GM23338 (cell line): ENCODE results near the gene SLC45A2. TPM values are rescaled to one million over a fixed set of nuclear protein-coding genes. Genes with fewer than 3 reads are reported as not detected.

ENCODE experiments used
- ATAC-seq: fragments of 200-7000 bp; cut with Tn5 transposase; 3 replicates; pipeline ENCODE4 v1.9.1; 2020
- DNase-seq: peaks from one replicate; pipeline ENCODE4 v3.0.0-alpha.2; 2015; ENCODE audit warnings: low spot score
- H2AFZ ChIP-seq: fragments of 200-600 bp; sonication (generic); 2 replicates; pipeline ENCODE4 v1.8.0; 2016; ENCODE audit warnings: antibody characterized with exemption, mild to moderate bottlenecking, moderate library complexity
- H3F3A ChIP-seq: fragments of 200-600 bp; sonication (generic); replicated peaks from 2 replicates; pipeline ENCODE4 v1.8.0; 2017; ENCODE audit warnings: antibody characterized with exemption, mixed run types, low read depth
- H3K27ac ChIP-seq: fragments of 200-600 bp; sonication (generic); 2 replicates; pipeline ENCODE4 v1.6.1; 2016; ENCODE audit warnings: low read depth
- H3K27me3 ChIP-seq: fragments of 200-600 bp; sonication (generic); 2 replicates; pipeline ENCODE4 v1.8.0; 2016; ENCODE audit warnings: mild to moderate bottlenecking, mixed run types, moderate library complexity; ENCODE audit not compliant: insufficient read depth
- H3K36me3 ChIP-seq: fragments of 200-600 bp; sonication (generic); 2 replicates; pipeline ENCODE4 v1.8.0; 2016; ENCODE audit warnings: mild to moderate bottlenecking; ENCODE audit not compliant: insufficient read depth
- H3K4me1 ChIP-seq: fragments of 200-600 bp; sonication (generic); 2 replicates; pipeline ENCODE4 v1.8.0; 2016; ENCODE audit warnings: mild to moderate bottlenecking, moderate library complexity; ENCODE audit not compliant: insufficient read depth
- H3K4me2 ChIP-seq: fragments of 200-600 bp; sonication (generic); 2 replicates; pipeline ENCODE4 v1.7.1; 2017; ENCODE audit warnings: mixed run types
- H3K4me3 ChIP-seq: fragments of 200-600 bp; sonication (generic); 2 replicates; pipeline ENCODE4 v1.6.1; 2016; ENCODE audit warnings: mixed run types
- H3K79me2 ChIP-seq: fragments of 200-600 bp; sonication (generic); replicated peaks from 2 replicates; pipeline ENCODE4 v1.8.0; 2017; ENCODE audit warnings: mild to moderate bottlenecking; ENCODE audit not compliant: insufficient read depth
- H3K9me2 ChIP-seq: fragments of 200-600 bp; sonication (generic); 2 replicates; pipeline ENCODE4 v1.8.0; 2017; ENCODE audit not compliant: insufficient read depth
- H4K20me1 ChIP-seq: fragments of 200-600 bp; sonication (generic); replicated peaks from 2 replicates; pipeline ENCODE4 v1.8.0; 2017; ENCODE audit warnings: mild to moderate bottlenecking; ENCODE audit not compliant: insufficient read depth
- H3K27ac Mint-ChIP-seq: 2 replicates; pipeline ENCODE4 v1.8.0; 2020; ENCODE audit warnings: inconsistent platforms, mild to moderate bottlenecking, moderate library complexity, mixed read lengths
- H3K27me3 Mint-ChIP-seq: 3 replicates; pipeline ENCODE4 v1.8.0; 2022; ENCODE audit warnings: low read depth, mild to moderate bottlenecking, moderate library complexity, mixed read lengths, inconsistent platforms; ENCODE audit not compliant: insufficient read depth, poor library complexity
- H3K36me3 Mint-ChIP-seq: 3 replicates; pipeline ENCODE4 v1.8.0; 2021; ENCODE audit warnings: low read depth, mild to moderate bottlenecking, inconsistent platforms, moderate library complexity, mixed read lengths
- H3K4me1 Mint-ChIP-seq: 3 replicates; pipeline ENCODE4 v1.8.0; 2020; ENCODE audit warnings: mild to moderate bottlenecking, inconsistent platforms, mixed read lengths
- H3K4me3 Mint-ChIP-seq: 3 replicates; pipeline ENCODE4 v1.8.0; 2021; ENCODE audit warnings: moderate library complexity, mild to moderate bottlenecking, inconsistent platforms, mixed read lengths
- H3K9me3 Mint-ChIP-seq: 3 replicates; pipeline ENCODE4 v1.8.0; 2020; ENCODE audit warnings: moderate library complexity, mild to moderate bottlenecking, inconsistent platforms, mixed read lengths
- CREB1 ChIP-seq: fragments of 250-450 bp; sonication (Bioruptor Pico); IDR thresholded peaks from 2 replicates; pipeline ENCODE4 v1.5.0; 2020; ENCODE audit warnings: low read depth, mild to moderate bottlenecking, moderate library complexity
- EZH2 ChIP-seq: fragments of 200-600 bp; sonication (generic); IDR thresholded peaks from one replicate; pipeline ENCODE4 v1.8.0; 2017; ENCODE audit warnings: antibody characterized with exemption, mild to moderate bottlenecking, low read depth; ENCODE audit not compliant: unreplicated experiment
- EZH2phosphoT487 ChIP-seq: fragments of 200-600 bp; sonication (generic); IDR thresholded peaks from one replicate; pipeline ENCODE4 v1.8.1; 2018; ENCODE audit warnings: antibody characterized with exemption; ENCODE audit not compliant: unreplicated experiment
- JUNB ChIP-seq: IDR thresholded peaks from one replicate; pipeline ENCODE4 v1.6.1; 2016; ENCODE audit warnings: antibody characterized with exemption; ENCODE audit not compliant: unreplicated experiment
- NANOG ChIP-seq: IDR thresholded peaks from 2 replicates; pipeline ENCODE4 v1.6.1; 2016; ENCODE audit warnings: antibody characterized with exemption, borderline replicate concordance
- POLR2AphosphoS5 ChIP-seq: IDR thresholded peaks from 2 replicates; pipeline ENCODE4 v1.6.1; 2016; ENCODE audit warnings: antibody characterized with exemption, low read depth
- STAT1 ChIP-seq: IDR thresholded peaks from one replicate; pipeline ENCODE4 v1.6.1; 2016; ENCODE audit warnings: antibody characterized with exemption; ENCODE audit not compliant: unreplicated experiment
- ZNF114 ChIP-seq: fragments of 250-450 bp; sonication (Bioruptor Pico); IDR thresholded peaks from 2 replicates; pipeline ENCODE4 v1.5.0; 2020; ENCODE audit warnings: mild to moderate bottlenecking, moderate library complexity
- ZNF331 ChIP-seq: fragments of 250-450 bp; sonication (Bioruptor Pico); IDR thresholded peaks from 2 replicates; pipeline ENCODE4 v1.5.0; 2020; ENCODE audit warnings: low read depth, mild to moderate bottlenecking, moderate library complexity
- polyA plus RNA-seq: library from polyadenylated mRNA; unstranded; fragments of >200 nt; fragmentation: Nextera tagmentation; extraction: Ambion mirVana; gene quantifications from 2 replicates; pipeline ENCODE4 v1.2.1, GENCODE V29; 2016
- total RNA-seq: library from RNA; depleted of rRNA; stranded (reverse); fragments of >200 nt; shearing (Covaris generic); gene quantifications from 2 replicates; pipeline ENCODE4 v1.2.3, GENCODE V29; 2014
- TF ChIP-seq, protein P1 (sequence below), 2 experiments: fragments of 200-600 bp in 1 of 2; sonication (generic) in 1 of 2; conservative IDR thresholded peaks; 2 replicates each; pipeline versions ENCODE4 v1.5.1 to v1.6.1; 2016 to 2017; ENCODE audit warnings: antibody characterized with exemption in 2 of 2, low read depth in 2 of 2, mild to moderate bottlenecking in 2 of 2, moderate library complexity in 1 of 2
- TF ChIP-seq, protein P2 (sequence below): fragments of 250-450 bp; sonication (Bioruptor Pico); IDR thresholded peaks from 2 replicates; pipeline ENCODE4 v1.5.0; 2020; ENCODE audit warnings: mild to moderate bottlenecking, moderate library complexity
- TF ChIP-seq, protein P3 (sequence below): IDR thresholded peaks from 2 replicates; pipeline ENCODE4 v1.6.1; 2016; ENCODE audit warnings: antibody characterized with exemption
- TF ChIP-seq, protein P4 (sequence below): IDR thresholded peaks from one replicate; pipeline ENCODE4 v1.6.1; 2018; ENCODE audit warnings: antibody characterized with exemption; ENCODE audit not compliant: unreplicated experiment

Gene SLC45A2
- total and polyA plus RNA-seq, 2 experiments from 2014 or later: not detected

DNA sequence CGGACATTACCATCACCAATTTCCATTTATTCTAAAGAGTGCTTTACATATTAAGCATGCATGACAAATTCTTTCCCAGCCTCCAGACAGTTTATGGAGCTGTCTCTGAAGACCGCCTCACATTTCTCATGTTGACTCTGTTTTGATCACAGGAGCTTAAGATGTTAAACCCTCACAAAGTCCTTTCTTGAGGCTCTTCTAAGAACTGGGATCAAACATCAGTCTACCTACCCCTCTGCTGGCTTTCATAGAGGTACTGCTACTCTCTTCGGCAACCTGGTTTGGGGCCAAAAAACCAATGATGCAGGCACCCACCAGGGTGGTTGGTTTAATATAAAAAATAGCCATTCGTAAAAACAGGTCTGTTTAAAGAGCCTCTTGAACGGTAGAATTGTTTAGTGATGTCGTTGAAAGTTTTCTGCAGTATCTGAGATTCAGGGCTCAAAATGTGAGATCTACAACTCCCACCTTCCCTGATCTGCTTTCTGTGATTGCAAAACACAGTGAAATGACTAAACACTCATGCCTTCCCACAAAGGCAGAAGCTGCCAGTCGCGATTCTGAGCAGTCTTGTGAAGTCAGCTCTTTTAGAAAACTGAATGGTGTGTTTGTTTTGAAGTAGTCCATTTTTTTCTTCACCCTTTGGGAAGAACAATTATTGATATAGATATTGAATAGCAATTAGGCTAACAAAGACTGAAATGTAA is 44.8 kb downstream of the SLC45A2 start:
- no peak overlapping the region for H3K4me2 ChIP-seq
- H3K36me3 ChIP-seq: no peaks in the 10 kb centered on the region
- H3K79me2 ChIP-seq: no peaks in the 10 kb centered on the region
- Mint-ChIP-seq H3K4me1 (peaks cover 20% of the 10 kb centered on the region), H3K9me3 (no peaks in the 10 kb centered on the region), H3K4me3 (no peak overlapping the region), H3K27ac (no peak overlapping the region), H3K36me3 (no peaks in the 10 kb centered on the region), H3K27me3 (peaks cover 22% of the 10 kb centered on the region)
- no peaks in the 10 kb centered on the region for H3K9me2 ChIP-seq
- peaks cover 15% of the 10 kb centered on the region for H3K27me3 ChIP-seq
- no peak overlapping the region for H3K27ac ChIP-seq
- no peak for DNase-seq
- H2AFZ ChIP-seq: no peak overlapping the region
- H3K4me3 ChIP-seq: no peak overlapping the region
- TF ChIP-seq NANOG: no peak
- no peak for TF ChIP-seq POLR2AphosphoS5
- TF ChIP-seq ZNF114 (CRISPR knock-in tag): no peak
- TF ChIP-seq, protein P1, sequence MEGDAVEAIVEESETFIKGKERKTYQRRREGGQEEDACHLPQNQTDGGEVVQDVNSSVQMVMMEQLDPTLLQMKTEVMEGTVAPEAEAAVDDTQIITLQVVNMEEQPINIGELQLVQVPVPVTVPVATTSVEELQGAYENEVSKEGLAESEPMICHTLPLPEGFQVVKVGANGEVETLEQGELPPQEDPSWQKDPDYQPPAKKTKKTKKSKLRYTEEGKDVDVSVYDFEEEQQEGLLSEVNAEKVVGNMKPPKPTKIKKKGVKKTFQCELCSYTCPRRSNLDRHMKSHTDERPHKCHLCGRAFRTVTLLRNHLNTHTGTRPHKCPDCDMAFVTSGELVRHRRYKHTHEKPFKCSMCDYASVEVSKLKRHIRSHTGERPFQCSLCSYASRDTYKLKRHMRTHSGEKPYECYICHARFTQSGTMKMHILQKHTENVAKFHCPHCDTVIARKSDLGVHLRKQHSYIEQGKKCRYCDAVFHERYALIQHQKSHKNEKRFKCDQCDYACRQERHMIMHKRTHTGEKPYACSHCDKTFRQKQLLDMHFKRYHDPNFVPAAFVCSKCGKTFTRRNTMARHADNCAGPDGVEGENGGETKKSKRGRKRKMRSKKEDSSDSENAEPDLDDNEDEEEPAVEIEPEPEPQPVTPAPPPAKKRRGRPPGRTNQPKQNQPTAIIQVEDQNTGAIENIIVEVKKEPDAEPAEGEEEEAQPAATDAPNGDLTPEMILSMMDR (conservative IDR thresholded peaks at IDR 0.05; ENCODE audit: low read depth in 2 of 2): no peak
- TF ChIP-seq, protein P2, sequence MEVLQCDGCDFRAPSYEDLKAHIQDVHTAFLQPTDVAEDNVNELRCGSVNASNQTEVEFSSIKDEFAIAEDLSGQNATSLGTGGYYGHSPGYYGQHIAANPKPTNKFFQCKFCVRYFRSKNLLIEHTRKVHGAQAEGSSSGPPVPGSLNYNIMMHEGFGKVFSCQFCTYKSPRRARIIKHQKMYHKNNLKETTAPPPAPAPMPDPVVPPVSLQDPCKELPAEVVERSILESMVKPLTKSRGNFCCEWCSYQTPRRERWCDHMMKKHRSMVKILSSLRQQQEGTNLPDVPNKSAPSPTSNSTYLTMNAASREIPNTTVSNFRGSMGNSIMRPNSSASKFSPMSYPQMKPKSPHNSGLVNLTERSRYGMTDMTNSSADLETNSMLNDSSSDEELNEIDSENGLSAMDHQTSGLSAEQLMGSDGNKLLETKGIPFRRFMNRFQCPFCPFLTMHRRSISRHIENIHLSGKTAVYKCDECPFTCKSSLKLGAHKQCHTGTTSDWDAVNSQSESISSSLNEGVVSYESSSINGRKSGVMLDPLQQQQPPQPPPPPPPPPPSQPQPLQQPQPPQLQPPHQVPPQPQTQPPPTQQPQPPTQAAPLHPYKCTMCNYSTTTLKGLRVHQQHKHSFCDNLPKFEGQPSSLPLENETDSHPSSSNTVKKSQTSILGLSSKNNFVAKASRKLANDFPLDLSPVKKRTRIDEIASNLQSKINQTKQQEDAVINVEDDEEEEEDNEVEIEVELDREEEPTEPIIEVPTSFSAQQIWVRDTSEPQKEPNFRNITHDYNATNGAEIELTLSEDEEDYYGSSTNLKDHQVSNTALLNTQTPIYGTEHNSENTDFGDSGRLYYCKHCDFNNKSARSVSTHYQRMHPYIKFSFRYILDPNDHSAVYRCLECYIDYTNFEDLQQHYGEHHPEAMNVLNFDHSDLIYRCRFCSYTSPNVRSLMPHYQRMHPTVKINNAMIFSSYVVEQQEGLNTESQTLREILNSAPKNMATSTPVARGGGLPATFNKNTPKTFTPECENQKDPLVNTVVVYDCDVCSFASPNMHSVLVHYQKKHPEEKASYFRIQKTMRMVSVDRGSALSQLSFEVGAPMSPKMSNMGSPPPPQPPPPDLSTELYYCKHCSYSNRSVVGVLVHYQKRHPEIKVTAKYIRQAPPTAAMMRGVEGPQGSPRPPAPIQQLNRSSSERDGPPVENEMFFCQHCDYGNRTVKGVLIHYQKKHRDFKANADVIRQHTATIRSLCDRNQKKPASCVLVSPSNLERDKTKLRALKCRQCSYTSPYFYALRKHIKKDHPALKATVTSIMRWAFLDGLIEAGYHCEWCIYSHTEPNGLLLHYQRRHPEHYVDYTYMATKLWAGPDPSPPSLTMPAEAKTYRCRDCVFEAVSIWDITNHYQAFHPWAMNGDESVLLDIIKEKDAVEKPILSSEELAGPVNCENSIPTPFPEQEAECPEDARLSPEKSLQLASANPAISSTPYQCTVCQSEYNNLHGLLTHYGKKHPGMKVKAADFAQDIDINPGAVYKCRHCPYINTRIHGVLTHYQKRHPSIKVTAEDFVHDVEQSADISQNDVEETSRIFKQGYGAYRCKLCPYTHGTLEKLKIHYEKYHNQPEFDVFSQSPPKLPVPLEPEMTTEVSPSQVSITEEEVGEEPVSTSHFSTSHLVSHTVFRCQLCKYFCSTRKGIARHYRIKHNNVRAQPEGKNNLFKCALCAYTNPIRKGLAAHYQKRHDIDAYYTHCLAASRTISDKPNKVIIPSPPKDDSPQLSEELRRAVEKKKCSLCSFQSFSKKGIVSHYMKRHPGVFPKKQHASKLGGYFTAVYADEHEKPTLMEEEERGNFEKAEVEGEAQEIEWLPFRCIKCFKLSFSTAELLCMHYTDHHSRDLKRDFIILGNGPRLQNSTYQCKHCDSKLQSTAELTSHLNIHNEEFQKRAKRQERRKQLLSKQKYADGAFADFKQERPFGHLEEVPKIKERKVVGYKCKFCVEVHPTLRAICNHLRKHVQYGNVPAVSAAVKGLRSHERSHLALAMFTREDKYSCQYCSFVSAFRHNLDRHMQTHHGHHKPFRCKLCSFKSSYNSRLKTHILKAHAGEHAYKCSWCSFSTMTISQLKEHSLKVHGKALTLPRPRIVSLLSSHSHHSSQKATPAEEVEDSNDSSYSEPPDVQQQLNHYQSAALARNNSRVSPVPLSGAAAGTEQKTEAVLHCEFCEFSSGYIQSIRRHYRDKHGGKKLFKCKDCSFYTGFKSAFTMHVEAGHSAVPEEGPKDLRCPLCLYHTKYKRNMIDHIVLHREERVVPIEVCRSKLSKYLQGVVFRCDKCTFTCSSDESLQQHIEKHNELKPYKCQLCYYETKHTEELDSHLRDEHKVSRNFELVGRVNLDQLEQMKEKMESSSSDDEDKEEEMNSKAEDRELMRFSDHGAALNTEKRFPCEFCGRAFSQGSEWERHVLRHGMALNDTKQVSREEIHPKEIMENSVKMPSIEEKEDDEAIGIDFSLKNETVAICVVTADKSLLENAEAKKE (CRISPR knock-in tag): no peak
- TF ChIP-seq CREB1: no peak
- no peak for TF ChIP-seq EZH2phosphoT487
- no peak for TF ChIP-seq JUNB
- no peak for TF ChIP-seq ZNF331
- TF ChIP-seq, protein P3, sequence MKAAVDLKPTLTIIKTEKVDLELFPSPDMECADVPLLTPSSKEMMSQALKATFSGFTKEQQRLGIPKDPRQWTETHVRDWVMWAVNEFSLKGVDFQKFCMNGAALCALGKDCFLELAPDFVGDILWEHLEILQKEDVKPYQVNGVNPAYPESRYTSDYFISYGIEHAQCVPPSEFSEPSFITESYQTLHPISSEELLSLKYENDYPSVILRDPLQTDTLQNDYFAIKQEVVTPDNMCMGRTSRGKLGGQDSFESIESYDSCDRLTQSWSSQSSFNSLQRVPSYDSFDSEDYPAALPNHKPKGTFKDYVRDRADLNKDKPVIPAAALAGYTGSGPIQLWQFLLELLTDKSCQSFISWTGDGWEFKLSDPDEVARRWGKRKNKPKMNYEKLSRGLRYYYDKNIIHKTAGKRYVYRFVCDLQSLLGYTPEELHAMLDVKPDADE: no peak
- TF ChIP-seq, protein P4, sequence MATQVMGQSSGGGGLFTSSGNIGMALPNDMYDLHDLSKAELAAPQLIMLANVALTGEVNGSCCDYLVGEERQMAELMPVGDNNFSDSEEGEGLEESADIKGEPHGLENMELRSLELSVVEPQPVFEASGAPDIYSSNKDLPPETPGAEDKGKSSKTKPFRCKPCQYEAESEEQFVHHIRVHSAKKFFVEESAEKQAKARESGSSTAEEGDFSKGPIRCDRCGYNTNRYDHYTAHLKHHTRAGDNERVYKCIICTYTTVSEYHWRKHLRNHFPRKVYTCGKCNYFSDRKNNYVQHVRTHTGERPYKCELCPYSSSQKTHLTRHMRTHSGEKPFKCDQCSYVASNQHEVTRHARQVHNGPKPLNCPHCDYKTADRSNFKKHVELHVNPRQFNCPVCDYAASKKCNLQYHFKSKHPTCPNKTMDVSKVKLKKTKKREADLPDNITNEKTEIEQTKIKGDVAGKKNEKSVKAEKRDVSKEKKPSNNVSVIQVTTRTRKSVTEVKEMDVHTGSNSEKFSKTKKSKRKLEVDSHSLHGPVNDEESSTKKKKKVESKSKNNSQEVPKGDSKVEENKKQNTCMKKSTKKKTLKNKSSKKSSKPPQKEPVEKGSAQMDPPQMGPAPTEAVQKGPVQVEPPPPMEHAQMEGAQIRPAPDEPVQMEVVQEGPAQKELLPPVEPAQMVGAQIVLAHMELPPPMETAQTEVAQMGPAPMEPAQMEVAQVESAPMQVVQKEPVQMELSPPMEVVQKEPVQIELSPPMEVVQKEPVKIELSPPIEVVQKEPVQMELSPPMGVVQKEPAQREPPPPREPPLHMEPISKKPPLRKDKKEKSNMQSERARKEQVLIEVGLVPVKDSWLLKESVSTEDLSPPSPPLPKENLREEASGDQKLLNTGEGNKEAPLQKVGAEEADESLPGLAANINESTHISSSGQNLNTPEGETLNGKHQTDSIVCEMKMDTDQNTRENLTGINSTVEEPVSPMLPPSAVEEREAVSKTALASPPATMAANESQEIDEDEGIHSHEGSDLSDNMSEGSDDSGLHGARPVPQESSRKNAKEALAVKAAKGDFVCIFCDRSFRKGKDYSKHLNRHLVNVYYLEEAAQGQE: no peak
- TF ChIP-seq EZH2: no peak
- TF ChIP-seq STAT1: no peak
- H3K4me1 ChIP-seq: no peaks in the 10 kb centered on the region
- no peaks in the 10 kb centered on the region for H3F3A ChIP-seq
- ATAC-seq: no peak
- H4K20me1 ChIP-seq: no peaks in the 10 kb centered on the region
